Transverse colon (tissue), 4 donors: ENCODE results near the gene CDR2. TPM values are rescaled to one million over a fixed set of nuclear protein-coding genes. Genes with fewer than 3 reads are reported as not detected.
A peak's percentile ranks its signal among the peaks of the same experiment; 100 is the strongest.

ENCODE experiments used
- DNase-seq: peaks from one replicate; pipeline ENCODE4 v3.0.0-alpha.2; 2019
- H3K27ac ChIP-seq, 4 donors: fragments of 200-600 bp; sonication (generic); 2 replicates each; pipeline ENCODE4 v1.5.1; 2016 to 2018; ENCODE audit warnings: inconsistent platforms in 4 of 4
- H3K27me3 ChIP-seq: fragments of 200-600 bp; sonication (generic); 2 replicates; pipeline ENCODE4 v1.5.1; 2017; ENCODE audit warnings: inconsistent platforms
- H3K36me3 ChIP-seq, 4 donors: fragments of 200-600 bp; sonication (generic); 2 replicates each; pipeline ENCODE4 v1.5.1; 2017 to 2019; ENCODE audit warnings: inconsistent platforms in 4 of 4
- H3K4me1 ChIP-seq, 4 donors: fragments of 200-600 bp; sonication (generic); 2 replicates each; pipeline ENCODE4 v1.5.1; 2017 to 2020; ENCODE audit warnings: inconsistent platforms in 4 of 4
- H3K4me3 ChIP-seq, 4 donors: fragments of 200-600 bp; sonication (generic); 1 replicate in 1 of 4; 2 replicates in 3 of 4; pipeline versions ENCODE4 v1.5.1 to v1.6.1; 2017 to 2019; ENCODE audit warnings: inconsistent platforms in 4 of 4
- H3K9me3 ChIP-seq, 2 donors: fragments of 200-600 bp; sonication (generic); 2 replicates each; pipeline ENCODE4 v1.5.1; 2017 to 2019; ENCODE audit warnings: inconsistent platforms in 2 of 2
- EP300 ChIP-seq: sonication (generic); formaldehyde crosslinking; IDR thresholded peaks from one replicate; pipeline ENCODE4 v1.6.1; 2017; ENCODE audit warnings: antibody characterized with exemption, low read depth
- POLR2A ChIP-seq: fragments of 450-650 bp; IDR thresholded peaks from one replicate; pipeline ENCODE4 v1.6.1; 2016; ENCODE audit warnings: antibody characterized with exemption, mild to moderate bottlenecking, moderate library complexity
- POLR2AphosphoS5 ChIP-seq, 3 donors: sonication (generic); formaldehyde crosslinking; IDR thresholded peaks; one replicate each; pipeline ENCODE4 v1.6.1; 2016; ENCODE audit warnings: antibody characterized with exemption in 3 of 3
- WGBS, 2 donors: methylation state at CpG; one replicate each; pipeline ENCODE4 v1.1.5; 2018; ENCODE audit warnings: low coverage in 1 of 2; 5-methylcytosine and 5-hydroxymethylcytosine counted together
- in situ Hi-C, 4 donors: fragments of 200-750 bp; cut with MboI; loops; one replicate each; pipeline versions ENCODE4 v1.15.0 to v1.15.1; 2017; ENCODE audit warnings: low sequenced_read_pairs in 3 of 4, low pct_ligation_motif_present in 1 of 4, low pct_unique_long_range_greater_than_20kb in 1 of 4
- intact Hi-C: fragments of 100-400 bp; cut with DNase I; formaldehyde crosslinking; loops from one replicate; pipeline ENCODE4 v1.15.1; 2023; ENCODE audit warnings: low total_unique reads
- total RNA-seq, 4 donors: library from RNA; depleted of rRNA; stranded (reverse); fragments of >200 nt; gene quantifications; one replicate each; pipeline ENCODE4 v1.1.0, GENCODE V29; 2016
- TF ChIP-seq, protein P1 (sequence below), 5 experiments: fragments of 200-600 bp in 3 of 5; fragments of 450-650 bp in 2 of 5; sonication (generic) in 3 of 5; IDR thresholded peaks; 1 replicate in 2 of 5; 2 replicates in 3 of 5; pipeline ENCODE4 v1.5.1; 2016 to 2017; ENCODE audit warnings: antibody characterized with exemption in 5 of 5, inconsistent platforms in 3 of 5, mild to moderate bottlenecking in 2 of 5, moderate library complexity in 1 of 5

Gene CDR2
- total RNA-seq, 4 donors from 2014 or later, result 21.7 to 317 (median 24.1) TPM

DNA sequence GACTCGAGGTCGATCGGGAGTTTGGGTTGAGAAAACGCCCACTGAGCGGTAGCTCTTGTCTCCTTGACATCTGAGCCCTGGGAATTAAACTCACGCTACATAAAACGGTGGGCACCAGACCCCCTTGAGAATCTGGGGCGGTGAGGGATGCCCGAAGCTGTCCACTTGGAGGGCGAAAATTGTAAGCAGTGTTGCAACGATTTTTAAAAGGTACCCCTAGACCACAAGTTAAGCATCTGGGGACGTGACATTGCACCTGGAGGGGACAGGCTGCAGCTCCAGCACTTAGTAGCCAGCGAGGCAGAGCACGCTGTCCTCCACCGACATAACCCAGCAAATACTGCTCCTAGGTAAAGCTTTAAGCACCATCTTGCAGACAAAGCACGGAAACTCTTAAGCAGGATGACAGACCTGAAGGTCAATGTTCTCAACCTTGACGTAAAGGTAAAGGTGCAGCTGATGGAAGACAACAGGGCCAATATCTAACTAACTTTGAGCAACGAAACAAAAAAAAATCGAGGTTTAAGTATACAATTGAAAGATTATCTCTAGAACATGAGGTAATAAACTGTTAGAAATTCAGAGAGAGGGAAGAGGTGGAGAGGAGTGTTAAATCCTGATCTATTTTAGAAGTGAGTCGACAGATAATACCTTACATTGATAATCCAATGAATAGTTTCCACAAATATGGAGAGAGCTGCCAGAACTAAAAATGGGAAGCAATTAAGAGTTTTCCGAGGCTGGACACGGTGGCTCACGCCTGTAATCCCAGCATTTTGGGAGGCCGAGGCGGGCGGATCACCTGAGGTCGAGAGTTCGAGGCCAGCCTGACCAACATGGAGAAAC, 921 bp upstream of the CDR2 start:
- in situ Hi-C loops (no loop called here), intact Hi-C loops (no loop called here)
- TF ChIP-seq, protein P1, sequence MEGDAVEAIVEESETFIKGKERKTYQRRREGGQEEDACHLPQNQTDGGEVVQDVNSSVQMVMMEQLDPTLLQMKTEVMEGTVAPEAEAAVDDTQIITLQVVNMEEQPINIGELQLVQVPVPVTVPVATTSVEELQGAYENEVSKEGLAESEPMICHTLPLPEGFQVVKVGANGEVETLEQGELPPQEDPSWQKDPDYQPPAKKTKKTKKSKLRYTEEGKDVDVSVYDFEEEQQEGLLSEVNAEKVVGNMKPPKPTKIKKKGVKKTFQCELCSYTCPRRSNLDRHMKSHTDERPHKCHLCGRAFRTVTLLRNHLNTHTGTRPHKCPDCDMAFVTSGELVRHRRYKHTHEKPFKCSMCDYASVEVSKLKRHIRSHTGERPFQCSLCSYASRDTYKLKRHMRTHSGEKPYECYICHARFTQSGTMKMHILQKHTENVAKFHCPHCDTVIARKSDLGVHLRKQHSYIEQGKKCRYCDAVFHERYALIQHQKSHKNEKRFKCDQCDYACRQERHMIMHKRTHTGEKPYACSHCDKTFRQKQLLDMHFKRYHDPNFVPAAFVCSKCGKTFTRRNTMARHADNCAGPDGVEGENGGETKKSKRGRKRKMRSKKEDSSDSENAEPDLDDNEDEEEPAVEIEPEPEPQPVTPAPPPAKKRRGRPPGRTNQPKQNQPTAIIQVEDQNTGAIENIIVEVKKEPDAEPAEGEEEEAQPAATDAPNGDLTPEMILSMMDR (IDR thresholded peaks at IDR 0.05), result no peak
- no peak for TF ChIP-seq EP300
- no peak for TF ChIP-seq POLR2A
- no peak for TF ChIP-seq POLR2AphosphoS5 (IDR thresholded peaks at IDR 0.05)
- H3K27me3 ChIP-seq, result no peaks in the 10 kb centered on the region
- H3K27ac ChIP-seq, result peak overlapping the region; percentile 92 to 96 (median 94)
- no peaks in the 10 kb centered on the region for H3K36me3 ChIP-seq
- 35 to 71% methylated on average over 11 to 28 of the region's 28 CpGs for WGBS, 2 donors
- no peaks in the 10 kb centered on the region for H3K9me3 ChIP-seq
- H3K4me3 ChIP-seq, result peak overlapping the region; percentile 63 to 92 (median 81)
- peaks cover 12 to 38% (median 33%) of the 10 kb centered on the region in 4 donors for H3K4me1 ChIP-seq
- DNase-seq, result no peak

DNA sequence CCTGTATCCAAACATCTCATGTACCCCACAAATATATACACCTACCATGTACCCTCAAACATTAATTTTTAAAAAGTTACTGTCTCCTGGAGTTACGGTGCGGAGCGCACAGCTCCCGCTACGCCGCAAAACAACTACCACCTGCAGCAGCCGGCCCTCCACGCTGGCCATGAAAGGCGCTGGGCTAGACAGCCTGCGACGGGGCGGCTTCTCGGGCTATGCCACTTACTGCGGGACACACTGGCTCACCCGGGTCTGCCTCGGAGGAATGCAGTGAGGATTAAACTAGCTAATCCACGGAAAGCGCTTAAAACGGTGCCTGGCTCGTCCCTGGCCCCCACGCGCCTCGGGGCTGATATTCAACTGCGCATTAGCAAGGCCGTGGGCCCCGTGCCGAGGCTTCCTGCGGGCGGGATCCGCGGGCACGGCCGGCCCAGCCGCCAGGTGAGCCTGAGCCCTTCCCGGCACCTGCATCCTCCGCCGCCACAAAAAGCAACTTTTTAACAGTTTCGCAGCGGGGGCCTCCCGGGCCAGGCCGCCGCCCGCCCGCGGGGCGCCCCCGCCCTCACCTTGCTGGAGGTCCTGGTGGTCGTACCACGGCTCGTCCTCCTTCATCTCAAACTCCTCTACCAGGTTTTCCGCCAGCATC, 633 bp downstream of the CDR2 start:
- peaks cover 25 to 54% (median 48%) of the 10 kb centered on the region in 4 donors for H3K4me1 ChIP-seq
- no peaks in the 10 kb centered on the region for H3K36me3 ChIP-seq
- no peaks in the 10 kb centered on the region for H3K9me3 ChIP-seq
- H3K27me3 ChIP-seq, result no peaks in the 10 kb centered on the region
- peak; percentile 52 for DNase-seq
- H3K27ac ChIP-seq, result peak overlapping the region; percentile 92 to 96 (median 94)
- WGBS, 2 donors, result 4% methylated on average over 37 of the region's 51 CpGs; no CpG with 5 or more reads in 1 of the 2 donors
- H3K4me3 ChIP-seq, result peak overlapping the region; percentile 80 to 92 (median 86)
- in situ Hi-C loops (no loop called here), intact Hi-C loops (no loop called here)
- TF ChIP-seq POLR2AphosphoS5 (IDR thresholded peaks at IDR 0.05) (peak in 2 of 3 donors; percentile 22 to 33), EP300 (no peak), POLR2A (no peak)
- TF ChIP-seq, protein P1 (IDR thresholded peaks at IDR 0.05), result peak in 1 of 5 experiments; percentile 16

DNA sequence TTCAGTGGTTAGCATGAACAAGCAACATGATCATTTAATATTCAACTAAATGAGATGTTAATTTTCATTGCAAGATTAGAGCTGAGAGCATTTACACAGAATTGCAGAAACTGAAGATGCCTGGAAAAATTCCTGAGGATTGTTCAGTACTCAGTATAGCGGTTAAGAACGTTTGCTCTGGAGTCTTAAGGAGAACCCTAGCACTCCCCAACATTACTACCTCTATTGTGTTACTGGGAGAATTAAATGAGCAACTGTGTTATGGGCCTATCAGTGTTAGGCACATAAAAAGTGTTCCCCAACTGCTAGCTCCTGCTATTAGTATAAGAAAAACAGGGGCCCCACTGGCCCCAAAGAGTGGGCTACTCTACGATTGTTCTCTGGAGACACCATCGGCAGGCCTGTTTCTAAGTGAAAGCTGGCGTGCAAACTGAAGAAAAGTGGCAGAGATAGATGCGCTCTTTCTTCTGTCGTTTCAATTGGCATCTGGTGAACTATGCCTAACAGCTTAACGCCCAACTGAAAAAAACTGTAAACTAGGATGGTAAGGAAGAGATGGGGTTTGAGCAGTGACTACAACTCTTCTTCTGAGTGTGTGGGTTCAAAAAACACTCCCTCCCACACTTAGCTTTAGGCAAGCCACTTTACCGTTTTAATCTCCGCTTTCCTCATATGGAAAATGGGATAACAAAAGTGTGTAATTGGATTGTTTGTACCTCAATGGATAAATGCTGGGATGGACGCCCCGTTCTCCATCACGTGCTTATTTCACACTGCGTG, 1.3 kb downstream of the CDR2 start:
- in situ Hi-C loops, result no loop called here
- DNase-seq, result no peak
- 32 to 46% methylated on average over 11 to 14 of the region's 14 CpGs for WGBS, 2 donors

More for the DNA sequence above, 1.3 kb downstream of the CDR2 start:
- Histone ChIP-seq H3K27ac (peak overlapping the region; percentile 92 to 96 (median 94)), H3K9me3 (no peaks in the 10 kb centered on the region), H3K36me3 (no peaks in the 10 kb centered on the region), H3K4me3 (peak overlapping the region; percentile 80 to 92 (median 86)), H3K4me1 (peaks cover 31 to 61% (median 54%) of the 10 kb centered on the region in 4 donors), H3K27me3 (no peaks in the 10 kb centered on the region)
- TF ChIP-seq POLR2AphosphoS5 (IDR thresholded peaks at IDR 0.05) (no peak), POLR2A (no peak), EP300 (no peak)
- TF ChIP-seq, protein P1 (IDR thresholded peaks at IDR 0.05), result no peak
- intact Hi-C loops, result no loop called here
